K562 (cell line): ENCODE results near the gene SPATA3. TPM values are rescaled to one million over a fixed set of nuclear protein-coding genes. Genes with fewer than 3 reads are reported as not detected.

Experiments used
- ATAC-seq: fragments of 200-7000 bp; cut with Tn5 transposase; 3 replicates; pipeline ENCODE4 v1.9.1; 2020; ENCODE audit warnings: moderate library complexity
- BruUV-seq: library from RNA; stranded (reverse); fragments of 400-500 nt; replicated peaks from 2 replicates; lab custom pipeline; 2021; lab: Mats Ljungman, UMichigan
- CTCF ChIA-PET: fragments of 300-600 bp; formaldehyde crosslinking; extraction: SDS; loops from one replicate; lab custom pipeline; 2021; ENCODE audit warnings: low intra/inter-chr PET ratio; lab: Yijun Ruan, JAX
- POLR2A ChIA-PET: fragments of 300-600, 350-650 bp; sonication (Branson Sonifier 250); formaldehyde crosslinking; extraction: SDS; loops from one replicate; lab custom pipeline; 2021; ENCODE audit warnings: antibody characterized with exemption, inconsistent platforms; lab: Yijun Ruan, JAX
- DNase-seq, 4 experiments: peaks; one replicate each; pipeline versions ENCODE4 v3.0.0 to v3.0.0-alpha.2; 2011 to 2018; ENCODE audit warnings: low spot score in 3 of 4, mixed read lengths in 3 of 4; ENCODE audit errors: extremely low read depth in 1 of 4
- FAIRE-seq: peaks from 2 replicates; lab custom pipeline; 2011; peaks lifted over from hg19 to GRCh38; lab: Jason Lieb, UNC
- H2AFZ ChIP-seq: 2 replicates; pipeline ENCODE4 v1.6.0; 2011; ENCODE audit warnings: low read depth, low read length, control low read depth, inconsistent platforms
- H3K27ac ChIP-seq: fragments of 200-600 bp; 3 replicates; pipeline ENCODE4 v1.8.0; 2011; ENCODE audit warnings: low read depth, mild to moderate bottlenecking, control low read depth, inconsistent platforms, low read length, moderate library complexity, mixed read lengths; ENCODE audit errors: extremely low read depth
- H3K27me3 ChIP-seq, 2 experiments: fragments of 300-600 bp in 1 of 2; 2 replicates in 1 of 2; 3 replicates in 1 of 2; pipeline versions ENCODE4 v1.6.0 to v1.8.0; 2011; ENCODE audit warnings: inconsistent platforms in 2 of 2, low read length in 2 of 2, mild to moderate bottlenecking in 1 of 2, mixed read lengths in 1 of 2, moderate library complexity in 1 of 2; ENCODE audit not compliant: control insufficient read depth in 2 of 2, insufficient read depth in 2 of 2
- H3K36me3 ChIP-seq: fragments of 300-600 bp; 3 replicates; pipeline ENCODE4 v1.8.0; 2011; ENCODE audit warnings: mild to moderate bottlenecking, low read length, inconsistent platforms; ENCODE audit not compliant: control insufficient read depth, insufficient read depth
- H3K4me1 ChIP-seq, 2 experiments: fragments of 200-600 bp in 1 of 2; replicated peaks in 1 of 2; 2 replicates in 1 of 2; 3 replicates in 1 of 2; pipeline versions ENCODE4 v1.5.1 to v1.8.0; 2011; ENCODE audit warnings: inconsistent platforms in 2 of 2, low read length in 2 of 2, mild to moderate bottlenecking in 1 of 2, mixed read lengths in 1 of 2, moderate library complexity in 1 of 2; ENCODE audit not compliant: control insufficient read depth in 2 of 2, insufficient read depth in 2 of 2
- H3K4me2 ChIP-seq: 2 replicates; pipeline ENCODE4 v1.6.1; 2011; ENCODE audit warnings: low read length, control low read depth, inconsistent platforms, mixed read lengths; ENCODE audit not compliant: insufficient read depth
- H3K4me3 ChIP-seq: fragments of 200-600 bp; sonication (generic), shearing (Covaris generic); 2 replicates; pipeline ENCODE4 v1.5.1; 2016; ENCODE audit warnings: control low read depth, inconsistent platforms
- H3K79me2 ChIP-seq: fragments of 200-600 bp; 3 replicates; pipeline ENCODE4 v1.8.0; 2011; ENCODE audit warnings: low read length, inconsistent platforms; ENCODE audit not compliant: control insufficient read depth, insufficient read depth
- H3K9ac ChIP-seq, 2 experiments: 2 replicates each; pipeline versions ENCODE4 v1.6.0 to v1.6.1; 2011; ENCODE audit warnings: low read depth in 2 of 2, low read length in 2 of 2, control low read depth in 1 of 2, inconsistent platforms in 1 of 2, mild to moderate bottlenecking in 1 of 2, mixed read lengths in 1 of 2; ENCODE audit not compliant: insufficient read depth in 1 of 2
- H3K9me1 ChIP-seq: one replicate; pipeline ENCODE4 v1.6.0; 2011; ENCODE audit warnings: inconsistent platforms, mild to moderate bottlenecking, low read length, moderate library complexity; ENCODE audit not compliant: control insufficient read depth, insufficient read depth
- H3K9me3 ChIP-seq: replicated peaks from 2 replicates; pipeline ENCODE4 v1.5.1; 2011; ENCODE audit warnings: low read depth, low read length, inconsistent platforms; ENCODE audit not compliant: control insufficient read depth, insufficient read depth
- H4K20me1 ChIP-seq: replicated peaks from 2 replicates; pipeline ENCODE4 v1.6.1; 2011; ENCODE audit warnings: low read length, inconsistent platforms, mixed read lengths; ENCODE audit not compliant: control insufficient read depth, insufficient read depth
- GTF3C2 ChIP-seq: IDR thresholded peaks from 3 replicates; pipeline ENCODE4 v1.6.1; 2011; ENCODE audit warnings: borderline replicate concordance, mild to moderate bottlenecking, moderate library complexity; ENCODE audit not compliant: insufficient read length; ENCODE audit errors: extremely low read depth
- HMGN3 ChIP-seq: IDR thresholded peaks from 2 replicates; pipeline ENCODE4 v1.6.1; 2011; ENCODE audit warnings: borderline replicate concordance, low read depth, mild to moderate bottlenecking, mixed read lengths, low read length; ENCODE audit not compliant: insufficient read length; ENCODE audit errors: extremely low read depth
- JUN ChIP-seq, 2 experiments: sonication (generic) in 1 of 2; formaldehyde crosslinking in 1 of 2; IDR thresholded peaks; 2 replicates each; pipeline versions ENCODE4 v1.6.1 to v1.8.0; 2012 to 2022; ENCODE audit warnings: borderline replicate concordance in 2 of 2, mild to moderate bottlenecking in 2 of 2, improper control_type of control experiment in 1 of 2, low read depth in 1 of 2, low read length in 1 of 2, missing genetic modification reagents in 1 of 2
- PRMT5 ChIP-seq: sonication (generic); formaldehyde crosslinking; IDR thresholded peaks from 2 replicates; pipeline ENCODE4 v1.5.0; 2020; ENCODE audit warnings: missing genetic modification reagents
- SMARCA5 ChIP-seq: fragments of 450-650 bp; IDR thresholded peaks from 2 replicates; pipeline ENCODE4 v1.6.1; 2016
- WGBS: fragments of 100-300 bp; shearing (Covaris generic); methylation state at CpG from one replicate; pipeline ENCODE4 v1.1.6; 2016; ENCODE audit warnings: low coverage, mixed read lengths; ENCODE audit not compliant: insufficient coverage; ENCODE audit errors: missing lambda C conversion rate; 5-methylcytosine and 5-hydroxymethylcytosine counted together
- in situ Hi-C: fragments of 300-500 bp; cut with MboI; formaldehyde crosslinking; loops from 4 replicates; pipeline ENCODE4 v1.15.0; 2018; ENCODE audit warnings: inconsistent platforms, mixed read lengths
- intact Hi-C: fragments of 100-400 bp; cut with micrococcal nuclease; formaldehyde crosslinking; loops from 2 replicates; pipeline ENCODE4 v1.14.2; 2022
- polyA plus RNA-seq, 8 experiments: library from polyadenylated mRNA; depleted of rRNA in 4 of 8; stranded (reverse) in 5 of 8; unstranded in 3 of 8; fragments of >200 nt; fragmentation: Nextera tagmentation in 2 of 8; fragmentation: Illumina TruSeq in 1 of 8; extraction: Ambion mirVana in 2 of 8; extraction: Trizol in 1 of 8; gene quantifications; 2 replicates each; pipeline versions ENCODE4 v1.2.1 to v1.2.3, GENCODE V29; 2011 to 2014; ENCODE audit warnings: inconsistent platforms in 1 of 8, missing spikeins in 1 of 8
- total RNA-seq, 7 experiments: library from RNA; depleted of rRNA in 6 of 7; stranded (reverse); fragments of >200 nt in 6 of 7; fragmentation: Illumina TruSeq in 2 of 7; extraction: Trizol in 2 of 7; gene quantifications; 2 replicates each; pipeline versions ENCODE4 v1.2.1 to v1.2.3, GENCODE V29; 2011 to 2021; ENCODE audit warnings: low replicate concordance in 1 of 7

Gene SPATA3
- total and polyA plus RNA-seq, 9 of the 15 experiments (the other 6 are each of a cell fraction or from before 2014, with no cell fraction given), result not detected

DNA sequence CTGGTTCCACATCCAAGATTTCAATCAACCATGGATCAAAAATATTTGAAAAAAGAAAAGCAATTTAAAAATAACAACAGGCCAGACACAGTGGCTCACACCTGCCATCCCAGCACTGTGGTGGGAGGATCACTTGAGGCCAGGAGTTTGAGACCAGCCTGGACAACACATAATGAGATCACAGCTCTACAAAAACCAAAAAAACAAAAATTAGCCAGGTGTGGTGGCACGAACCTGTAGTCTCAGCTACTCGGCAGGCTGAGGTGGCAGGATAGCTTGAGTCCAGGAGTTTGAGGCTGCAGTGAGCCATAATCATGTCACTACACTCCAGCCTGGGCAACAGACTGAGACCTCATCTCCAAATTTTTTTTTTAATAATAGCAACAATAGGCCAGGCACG lies 13.4 kb upstream of the SPATA3 start:
- no peak overlapping the region for H3K4me2 ChIP-seq
- POLR2A ChIA-PET, result interaction anchor here (1.1 kb wide), 1 partner anchor 8 kb away, joined by 4 read pairs; no protein-coding TSS in a partner anchor
- intact Hi-C loops (no loop called here), in situ Hi-C loops (loop anchor here (10.0 kb wide), 1 partner anchor 158 kb away; no protein-coding TSS in a partner anchor)
- no peaks in the 10 kb centered on the region for H3K36me3 ChIP-seq
- no peak overlapping the region for H3K9ac ChIP-seq
- H2AFZ ChIP-seq, result no peak overlapping the region
- no peak for FAIRE-seq
- H3K27me3 ChIP-seq, result no peaks in the 10 kb centered on the region
- CTCF ChIA-PET, result no interaction called here
- peaks cover 2 to 7% of the 10 kb centered on the region in 2 experiments; a peak in 2 of 5 replicates for H3K4me1 ChIP-seq
- no peaks in the 10 kb centered on the region for H3K79me2 ChIP-seq
- no peak for TF ChIP-seq PRMT5
- no peak for TF ChIP-seq JUN (IDR thresholded peaks at IDR 0.05; ENCODE audit: borderline replicate concordance, low read depth, low read length)
- no peak for TF ChIP-seq JUN (CRISPR knock-in tag; IDR thresholded peaks at IDR 0.05; ENCODE audit: borderline replicate concordance)
- TF ChIP-seq GTF3C2, result no peak
- no peak for TF ChIP-seq SMARCA5
- no peak for TF ChIP-seq HMGN3
- no peak overlapping the region for H3K4me3 ChIP-seq
- DNase-seq, result no peak
- H4K20me1 ChIP-seq, result no peaks in the 10 kb centered on the region
- WGBS, result 2% methylated on average over 3 of the region's 3 CpGs
- H3K9me1 ChIP-seq, result no peaks in the 10 kb centered on the region
- no peak for ATAC-seq
- no peaks in the 10 kb centered on the region for H3K9me3 ChIP-seq
- no peak overlapping the region for H3K27ac ChIP-seq
- BruUV-seq, result no TSS peak
